Progenitor cell of endocrine pancreas (in vitro differentiated cells): ENCODE measurements around the gene CUEDC1. TPM values are rescaled to one million over a fixed set of nuclear protein-coding genes. Genes with fewer than 3 reads are reported as not detected.
"Not testable (repeated sequence)": the region's sequence is repeated elsewhere in the genome, so short reads cannot be mapped to it uniquely, and the experiment has no call there.

Experiments used
- DNase-seq: peaks from one replicate; pipeline ENCODE4 v3.0.0; 2021; ENCODE audit warnings: low spot score; ENCODE audit not compliant: unreplicated experiment
- H3K27ac Mint-ChIP-seq: 2 replicates; pipeline ENCODE4 v1.8.0; 2021; ENCODE audit warnings: mild to moderate bottlenecking, moderate library complexity, mixed read lengths
- H3K27me3 Mint-ChIP-seq: 2 replicates; pipeline ENCODE4 v1.8.0; 2021; ENCODE audit warnings: mixed read lengths
- H3K36me3 Mint-ChIP-seq: 2 replicates; pipeline ENCODE4 v1.8.0; 2022; ENCODE audit warnings: mixed read lengths; ENCODE audit not compliant: insufficient read depth
- H3K4me1 Mint-ChIP-seq: 2 replicates; pipeline ENCODE4 v1.8.0; 2021; ENCODE audit warnings: low read depth, mixed read lengths
- H3K4me3 Mint-ChIP-seq: 2 replicates; pipeline ENCODE4 v1.8.0; 2021; ENCODE audit warnings: low read depth, mild to moderate bottlenecking, moderate library complexity, mixed read lengths
- H3K9me3 Mint-ChIP-seq: 2 replicates; pipeline ENCODE4 v1.8.0; 2021; ENCODE audit warnings: low read depth, mixed read lengths
- CTCF ChIP-seq: fragments of 200-600 bp; sonication (generic); IDR thresholded peaks from one replicate; pipeline ENCODE4 v1.5.0; 2021; ENCODE audit warnings: antibody characterized with exemption, mild to moderate bottlenecking; ENCODE audit not compliant: unreplicated experiment
- total RNA-seq: library from RNA; stranded (reverse); gene quantifications from 2 replicates; pipeline ENCODE4 v1.2.1, GENCODE V29; 2021

The CUEDC1 gene
- total RNA-seq, 1 donor from 2014 or later = 30.8 TPM

GRCh38 chr17:57959929-57960328, 4.7 kb upstream of the CUEDC1 start:
- no peaks in the 10 kb centered on the region for H3K36me3 Mint-ChIP-seq
- no peak for DNase-seq
- peaks cover 8% of the 10 kb centered on the region for H3K4me1 Mint-ChIP-seq
- H3K27me3 Mint-ChIP-seq = peaks cover 34% of the 10 kb centered on the region
- H3K4me3 Mint-ChIP-seq = no peak overlapping the region
- no peak for TF ChIP-seq CTCF
- H3K9me3 Mint-ChIP-seq = no peaks in the 10 kb centered on the region
- H3K27ac Mint-ChIP-seq = no peak overlapping the region

DNA sequence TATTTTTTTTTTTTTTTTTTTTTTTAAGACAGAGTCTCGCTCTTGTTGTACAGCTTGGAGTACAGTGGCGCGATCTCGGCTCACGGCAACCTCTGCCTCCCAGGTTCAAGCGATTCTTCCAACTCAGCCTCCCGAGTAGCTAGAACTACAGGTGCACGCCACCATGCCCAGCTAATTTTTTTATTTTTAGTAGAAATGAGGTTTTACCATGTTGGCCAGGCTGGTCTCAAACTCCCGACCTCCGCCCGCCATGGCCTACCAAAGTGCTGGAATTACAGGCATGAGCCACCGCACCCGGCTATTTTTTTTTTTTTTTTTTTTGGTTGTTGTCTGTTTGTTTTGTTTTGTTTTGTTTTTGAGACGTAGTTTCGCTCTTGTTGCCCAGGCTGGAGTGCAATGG, 3.2 kb upstream of the CUEDC1 start:
- Mint-ChIP-seq H3K27me3 (peaks cover 34% of the 10 kb centered on the region), H3K4me1 (peaks cover 11% of the 10 kb centered on the region)
- H3K4me3 Mint-ChIP-seq, DNase-seq, H3K36me3 Mint-ChIP-seq, H3K9me3 Mint-ChIP-seq, H3K27ac Mint-ChIP-seq: not testable (repeated sequence)

GRCh38 chr17:57957886-57958285, 2.7 kb upstream of the CUEDC1 start:
- Mint-ChIP-seq H3K9me3 (no peaks in the 10 kb centered on the region), H3K36me3 (no peaks in the 10 kb centered on the region), H3K27me3 (peaks cover 34% of the 10 kb centered on the region), H3K27ac (no peak overlapping the region), H3K4me1 (peaks cover 14% of the 10 kb centered on the region), H3K4me3 (peak overlapping the region; percentile 39)
- no peak for DNase-seq
- no peak for TF ChIP-seq CTCF

- Mint-ChIP-seq H3K27me3 (peaks cover 34% of the 10 kb centered on the region), H3K4me1 (peaks cover 14% of the 10 kb centered on the region), H3K4me3 (peak overlapping the region; percentile 39), H3K36me3 (no peaks in the 10 kb centered on the region), H3K9me3 (no peaks in the 10 kb centered on the region), H3K27ac (no peak overlapping the region)
- no peak for DNase-seq
- TF ChIP-seq CTCF = no peak
Observed at GRCh38 chr17:57957120-57957850, 2.1 kb upstream of the CUEDC1 start.

DNA sequence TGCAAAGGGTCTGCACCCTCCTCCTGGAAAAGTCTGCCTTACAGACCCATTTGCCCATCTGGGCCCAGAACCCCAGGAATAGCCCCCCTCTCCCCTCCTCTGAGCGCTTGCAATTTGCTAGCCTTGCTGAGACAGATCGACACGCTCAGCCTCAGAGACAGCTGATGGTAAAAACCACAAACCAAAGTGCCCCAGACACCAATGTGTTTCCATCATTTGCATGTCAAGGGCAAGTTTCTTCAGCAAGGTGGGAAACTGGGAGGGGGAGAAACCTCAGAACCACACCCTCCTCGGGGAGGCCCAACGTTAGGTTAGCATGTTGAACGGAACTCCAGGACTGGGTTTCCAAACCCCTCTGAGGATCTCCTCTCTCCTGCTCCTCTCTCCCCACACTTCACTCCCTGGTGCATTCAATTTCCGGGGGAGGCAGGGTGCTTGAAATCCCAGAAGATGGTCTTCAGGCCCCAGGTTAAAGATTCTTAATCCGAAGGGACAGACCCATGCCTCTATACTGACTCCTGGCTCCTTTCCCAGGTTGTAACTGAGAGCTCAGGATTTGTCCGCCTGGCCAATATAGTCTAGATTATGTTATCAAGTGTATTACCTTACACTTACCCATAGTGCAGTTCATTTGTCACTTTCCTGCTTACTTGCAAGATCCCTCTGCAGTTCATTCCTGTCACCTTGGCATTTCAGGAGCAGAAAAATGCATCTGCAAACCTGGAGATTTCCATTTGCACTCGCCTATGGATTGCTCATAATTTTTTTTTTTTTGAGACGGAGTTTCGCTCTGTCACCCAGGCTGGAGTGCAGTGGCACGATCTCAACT, 1.3 kb upstream of the CUEDC1 start:
- H3K36me3 Mint-ChIP-seq = no peaks in the 10 kb centered on the region
- no peak for DNase-seq
- peak overlapping the region; percentile 79 for H3K27ac Mint-ChIP-seq
- no peaks in the 10 kb centered on the region for H3K9me3 Mint-ChIP-seq
- H3K4me3 Mint-ChIP-seq = peak overlapping the region; percentile 71
- peaks cover 14% of the 10 kb centered on the region for H3K4me1 Mint-ChIP-seq
- peaks cover 32% of the 10 kb centered on the region for H3K27me3 Mint-ChIP-seq
- TF ChIP-seq CTCF = no peak
